Loucy (cell line): Measurements from ENCODE around the gene SLC52A1.

Experiments used
- EZH2phosphoT487 ChIP-seq: fragments of 200-600 bp; IDR thresholded peaks from 2 replicates; pipeline ENCODE4 v1.6.1; 2018; ENCODE audit warnings: antibody characterized with exemption, mild to moderate bottlenecking, moderate library complexity, borderline replicate concordance
- TF ChIP-seq, protein P1 (sequence below): fragments of 200-600 bp; sonication (generic); conservative IDR thresholded peaks from 2 replicates; pipeline ENCODE4 v1.5.1; 2014; ENCODE audit warnings: mild to moderate bottlenecking, antibody characterized with exemption, low read length

GRCh38 chr17:5049314-5049841 lies 14.2 kb upstream of the SLC52A1 start:
- TF ChIP-seq, protein P1, sequence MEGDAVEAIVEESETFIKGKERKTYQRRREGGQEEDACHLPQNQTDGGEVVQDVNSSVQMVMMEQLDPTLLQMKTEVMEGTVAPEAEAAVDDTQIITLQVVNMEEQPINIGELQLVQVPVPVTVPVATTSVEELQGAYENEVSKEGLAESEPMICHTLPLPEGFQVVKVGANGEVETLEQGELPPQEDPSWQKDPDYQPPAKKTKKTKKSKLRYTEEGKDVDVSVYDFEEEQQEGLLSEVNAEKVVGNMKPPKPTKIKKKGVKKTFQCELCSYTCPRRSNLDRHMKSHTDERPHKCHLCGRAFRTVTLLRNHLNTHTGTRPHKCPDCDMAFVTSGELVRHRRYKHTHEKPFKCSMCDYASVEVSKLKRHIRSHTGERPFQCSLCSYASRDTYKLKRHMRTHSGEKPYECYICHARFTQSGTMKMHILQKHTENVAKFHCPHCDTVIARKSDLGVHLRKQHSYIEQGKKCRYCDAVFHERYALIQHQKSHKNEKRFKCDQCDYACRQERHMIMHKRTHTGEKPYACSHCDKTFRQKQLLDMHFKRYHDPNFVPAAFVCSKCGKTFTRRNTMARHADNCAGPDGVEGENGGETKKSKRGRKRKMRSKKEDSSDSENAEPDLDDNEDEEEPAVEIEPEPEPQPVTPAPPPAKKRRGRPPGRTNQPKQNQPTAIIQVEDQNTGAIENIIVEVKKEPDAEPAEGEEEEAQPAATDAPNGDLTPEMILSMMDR = no peak
- TF ChIP-seq EZH2phosphoT487 = no peak
